ENCODE data around the gene ADGRE3.

ADGRE3 gene

DNA sequence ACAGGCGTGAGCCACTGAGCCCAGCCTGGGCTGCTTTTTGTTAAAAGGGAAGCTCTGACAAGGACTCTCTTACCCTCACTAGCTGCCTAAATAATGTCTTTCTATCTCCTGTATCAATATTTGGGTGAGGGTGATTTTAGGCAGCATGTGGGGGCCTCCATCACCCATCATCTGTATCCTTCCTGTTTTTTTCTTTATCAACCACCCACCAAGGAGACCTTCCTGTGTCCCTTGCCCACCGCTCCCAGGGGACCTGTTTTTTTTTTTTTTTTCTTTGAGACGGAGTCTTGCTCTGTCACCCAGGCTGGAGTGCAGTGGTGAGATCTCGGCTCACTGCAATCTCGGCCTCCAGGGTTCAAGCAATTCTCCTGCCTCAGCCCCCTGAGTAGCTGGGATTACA, 97.4 kb downstream of the ADGRE3 start:
- H3K36me3 ChIP-seq (ENCODE audit: control insufficient read depth, low read length), result no peaks in the 10 kb centered on the region
- H3K4me3 ChIP-seq (ENCODE audit: low read length), result peak overlapping the region; percentile 17
- peaks cover 80% of the 10 kb centered on the region for H3K4me1 ChIP-seq (ENCODE audit: control insufficient read depth, low read length)
- H3K27ac ChIP-seq (ENCODE audit: low read depth, low read length), result peak overlapping the region; percentile 66
- H3K27me3 ChIP-seq (ENCODE audit: control insufficient read depth, low read length), result no peaks in the 10 kb centered on the region
- peaks cover 44% of the 10 kb centered on the region for H3F3A ChIP-seq (ENCODE audit: control insufficient read depth, insufficient read depth)
- no peaks in the 10 kb centered on the region for H3K9me2 ChIP-seq (replicated peaks; ENCODE audit: control insufficient read depth, low read length)
- no peaks in the 10 kb centered on the region for H4K20me1 ChIP-seq (ENCODE audit: control insufficient read depth, insufficient read depth, low read depth, low read length)
- H3K4me2 ChIP-seq (ENCODE audit: low read length), result peak overlapping the region; percentile 47
- H3K79me2 ChIP-seq (ENCODE audit: control insufficient read depth, low read length), result no peaks in the 10 kb centered on the region
- no peaks in the 10 kb centered on the region for H3K9me3 ChIP-seq (ENCODE audit: control insufficient read depth, insufficient read depth, low read length)
- no peak for TF ChIP-seq EZH2phosphoT487 (IDR thresholded peaks at IDR 0.05; ENCODE audit: borderline replicate concordance, low read length)
- TF ChIP-seq, protein P1, sequence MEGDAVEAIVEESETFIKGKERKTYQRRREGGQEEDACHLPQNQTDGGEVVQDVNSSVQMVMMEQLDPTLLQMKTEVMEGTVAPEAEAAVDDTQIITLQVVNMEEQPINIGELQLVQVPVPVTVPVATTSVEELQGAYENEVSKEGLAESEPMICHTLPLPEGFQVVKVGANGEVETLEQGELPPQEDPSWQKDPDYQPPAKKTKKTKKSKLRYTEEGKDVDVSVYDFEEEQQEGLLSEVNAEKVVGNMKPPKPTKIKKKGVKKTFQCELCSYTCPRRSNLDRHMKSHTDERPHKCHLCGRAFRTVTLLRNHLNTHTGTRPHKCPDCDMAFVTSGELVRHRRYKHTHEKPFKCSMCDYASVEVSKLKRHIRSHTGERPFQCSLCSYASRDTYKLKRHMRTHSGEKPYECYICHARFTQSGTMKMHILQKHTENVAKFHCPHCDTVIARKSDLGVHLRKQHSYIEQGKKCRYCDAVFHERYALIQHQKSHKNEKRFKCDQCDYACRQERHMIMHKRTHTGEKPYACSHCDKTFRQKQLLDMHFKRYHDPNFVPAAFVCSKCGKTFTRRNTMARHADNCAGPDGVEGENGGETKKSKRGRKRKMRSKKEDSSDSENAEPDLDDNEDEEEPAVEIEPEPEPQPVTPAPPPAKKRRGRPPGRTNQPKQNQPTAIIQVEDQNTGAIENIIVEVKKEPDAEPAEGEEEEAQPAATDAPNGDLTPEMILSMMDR (IDR thresholded peaks at IDR 0.05; ENCODE audit: low read depth, low read length, poor library complexity, severe bottlenecking), result no peak

DNA sequence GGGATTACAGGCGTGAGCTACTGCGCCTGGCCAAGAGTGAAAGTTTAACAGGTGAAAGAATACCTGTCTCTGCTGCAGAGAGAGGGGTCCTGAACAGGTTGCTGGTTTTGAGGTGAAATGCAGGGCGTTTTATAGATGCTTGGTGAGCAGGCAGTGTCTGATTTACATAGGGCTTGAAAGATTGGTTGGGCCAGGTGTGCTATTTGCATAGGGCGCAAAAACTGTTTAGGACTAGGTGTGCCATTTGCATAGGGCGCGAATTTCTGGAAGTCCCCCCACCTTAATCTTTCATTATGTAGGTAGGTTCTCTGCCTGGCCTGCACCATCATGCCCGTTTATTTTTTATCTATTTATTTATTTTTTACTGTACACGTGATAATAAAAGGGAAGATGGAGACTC, 98.3 kb downstream of the ADGRE3 start:
- H3K4me3 ChIP-seq (ENCODE audit: low read length), result peak overlapping the region; percentile 13; the same call in 1 of the 2 replicates
- H3K4me2 ChIP-seq (ENCODE audit: low read length), result peak overlapping the region; percentile 35
- peak overlapping the region; percentile 66 for H3K27ac ChIP-seq (ENCODE audit: low read depth, low read length)
- TF ChIP-seq, protein P1 (IDR thresholded peaks at IDR 0.05; ENCODE audit: low read depth, low read length, poor library complexity, severe bottlenecking), result no peak
- no peak for TF ChIP-seq EZH2phosphoT487 (IDR thresholded peaks at IDR 0.05; ENCODE audit: borderline replicate concordance, low read length)
- no peaks in the 10 kb centered on the region for H3K27me3 ChIP-seq (ENCODE audit: control insufficient read depth, low read length)
- H3K36me3 ChIP-seq (ENCODE audit: control insufficient read depth, low read length), result no peaks in the 10 kb centered on the region
- peaks cover 76% of the 10 kb centered on the region for H3K4me1 ChIP-seq (ENCODE audit: control insufficient read depth, low read length)
- H3K9me2 ChIP-seq (replicated peaks; ENCODE audit: control insufficient read depth, low read length), result no peaks in the 10 kb centered on the region
- H3K79me2 ChIP-seq (ENCODE audit: control insufficient read depth, low read length), result peaks cover 5% of the 10 kb centered on the region
- H3K9me3 ChIP-seq (ENCODE audit: control insufficient read depth, insufficient read depth, low read length), result no peaks in the 10 kb centered on the region
- H3F3A ChIP-seq (ENCODE audit: control insufficient read depth, insufficient read depth), result peaks cover 44% of the 10 kb centered on the region
- H4K20me1 ChIP-seq (ENCODE audit: control insufficient read depth, insufficient read depth, low read depth, low read length), result no peaks in the 10 kb centered on the region

DNA sequence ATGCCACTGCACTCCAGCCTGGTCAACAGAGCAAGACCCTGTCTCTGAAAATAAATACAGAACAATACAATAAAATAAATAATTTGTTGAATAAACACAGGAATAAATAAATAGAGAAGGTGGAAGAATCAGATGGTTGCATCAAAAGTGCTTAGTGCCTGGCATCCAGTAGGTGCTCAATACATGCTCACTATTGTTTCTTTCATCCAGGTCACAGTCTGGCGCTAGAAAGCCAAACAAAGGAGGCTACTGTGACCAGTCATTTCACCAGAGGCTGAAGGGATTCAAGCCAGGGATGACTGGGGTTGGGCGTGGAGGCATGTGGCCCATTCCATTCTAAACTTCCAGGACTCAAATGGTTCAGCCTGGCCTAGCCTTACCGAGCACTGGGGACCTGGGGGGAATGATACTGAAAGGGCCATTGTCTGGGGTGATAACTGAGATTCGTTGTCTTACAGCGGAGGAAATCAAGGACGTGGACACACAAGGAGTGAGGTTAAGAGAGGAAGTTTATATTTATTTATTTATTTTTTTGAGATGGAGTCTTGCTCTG, 99.1 kb downstream of the ADGRE3 start:
- Histone ChIP-seq H3K9me3 (ENCODE audit: control insufficient read depth, insufficient read depth, low read length) (no peaks in the 10 kb centered on the region), H3K27ac (ENCODE audit: low read depth, low read length) (peak overlapping the region; percentile 64; the same call in 1 of the 2 replicates), H3K4me1 (ENCODE audit: control insufficient read depth, low read length) (peaks cover 76% of the 10 kb centered on the region), H3K9me2 (replicated peaks; ENCODE audit: control insufficient read depth, low read length) (no peaks in the 10 kb centered on the region), H3K4me2 (ENCODE audit: low read length) (no peak overlapping the region), H3K79me2 (ENCODE audit: control insufficient read depth, low read length) (peaks cover 14% of the 10 kb centered on the region), H4K20me1 (ENCODE audit: control insufficient read depth, insufficient read depth, low read depth, low read length) (peaks cover 5% of the 10 kb centered on the region; the same call in 1 of the 2 replicates), H3K27me3 (ENCODE audit: control insufficient read depth, low read length) (no peaks in the 10 kb centered on the region), H3F3A (ENCODE audit: control insufficient read depth, insufficient read depth) (peaks cover 44% of the 10 kb centered on the region), H3K4me3 (ENCODE audit: low read length) (no peak overlapping the region), H3K36me3 (ENCODE audit: control insufficient read depth, low read length) (no peaks in the 10 kb centered on the region)
- TF ChIP-seq EZH2phosphoT487 (IDR thresholded peaks at IDR 0.05; ENCODE audit: borderline replicate concordance, low read length), result no peak
- TF ChIP-seq, protein P1 (IDR thresholded peaks at IDR 0.05; ENCODE audit: low read depth, low read length, poor library complexity, severe bottlenecking), result no peak
